ENCODE measurements around the gene CHCHD6. TPM values are rescaled to one million over a fixed set of nuclear protein-coding genes. Genes with fewer than 3 reads are reported as not detected.
A peak's percentile ranks its signal among the peaks of the same experiment; 100 is the strongest.

CHCHD6 gene
- total RNA-seq, 1 experiment from 2014 or later: 47.7 TPM

- peak overlapping the region; percentile 66 for H3K27ac ChIP-seq
- no peaks in the 10 kb centered on the region for H4K20me1 ChIP-seq (ENCODE audit: insufficient read depth)
- H3K4me2 ChIP-seq: peak overlapping the region; percentile 61
- no peak overlapping the region for H3K4me3 ChIP-seq
- H3K27me3 ChIP-seq (ENCODE audit: insufficient read depth, low read depth): no peaks in the 10 kb centered on the region
- DNase-seq: peak; percentile 69 to 94
- H2AFZ ChIP-seq: no peak overlapping the region
- no peaks in the 10 kb centered on the region for H3K36me3 ChIP-seq (ENCODE audit: low read depth)
- TF ChIP-seq CTCF (conservative IDR thresholded peaks at IDR 0.05): no peak
- TF ChIP-seq EZH2 (IDR thresholded peaks at IDR 0.05; ENCODE audit: low read depth): no peak
- intact Hi-C loops (cut with micrococcal nuclease; ENCODE audit: unreplicated experiment): loop anchor here (2.0 to 5.0 kb wide), 4 partner anchors 52 to 106 kb away; no protein-coding TSS in a partner anchor
- BruUV-seq (replicated peaks): no TSS peak
- H3K79me2 ChIP-seq (ENCODE audit: low read depth): no peaks in the 10 kb centered on the region
- H3K9me3 ChIP-seq (ENCODE audit: insufficient read depth, low read depth): no peaks in the 10 kb centered on the region
- no peaks in the 10 kb centered on the region for H3K9me2 ChIP-seq (ENCODE audit: insufficient read depth)
- CTCF ChIA-PET: interaction anchor here (0.8 kb wide), 1 partner anchor 597 kb away, joined by 3 read pairs; no protein-coding TSS in a partner anchor
- POLR2A ChIA-PET (ENCODE audit: unreplicated experiment): no interaction called here
- H3F3A ChIP-seq (ENCODE audit: insufficient read depth, low read depth): peaks cover 28% of the 10 kb centered on the region; the same call in 1 of the 2 replicates
- peaks cover 30% of the 10 kb centered on the region for H3K4me1 ChIP-seq (replicated peaks; ENCODE audit: insufficient read depth)
Observed at GRCh38 chr3:126858887-126859286, 154.8 kb downstream of the CHCHD6 start.

GRCh38 chr3:126859415-126860246 lies 155.6 kb downstream of the CHCHD6 start:
- POLR2A ChIA-PET (ENCODE audit: unreplicated experiment): interaction anchor here (0.7 kb wide), 1 partner anchor 705 kb away, joined by 4 read pairs; no protein-coding TSS in a partner anchor
- Histone ChIP-seq H3K4me2 (peak overlapping the region; percentile 61), H3K27ac (peak overlapping the region; percentile 66), H3K79me2 (ENCODE audit: low read depth) (no peaks in the 10 kb centered on the region), H3K9me3 (ENCODE audit: insufficient read depth, low read depth) (no peaks in the 10 kb centered on the region), H4K20me1 (ENCODE audit: insufficient read depth) (no peaks in the 10 kb centered on the region), H2AFZ (no peak overlapping the region), H3K4me3 (no peak overlapping the region), H3K4me1 (replicated peaks; ENCODE audit: insufficient read depth) (peaks cover 30% of the 10 kb centered on the region), H3F3A (ENCODE audit: insufficient read depth, low read depth) (peaks cover 28% of the 10 kb centered on the region; the same call in 1 of the 2 replicates), H3K27me3 (ENCODE audit: insufficient read depth, low read depth) (no peaks in the 10 kb centered on the region), H3K9me2 (ENCODE audit: insufficient read depth) (no peaks in the 10 kb centered on the region), H3K36me3 (ENCODE audit: low read depth) (no peaks in the 10 kb centered on the region)
- intact Hi-C loops (cut with micrococcal nuclease; ENCODE audit: unreplicated experiment): loop anchor here (2.0 to 5.0 kb wide), 4 partner anchors 51 to 107 kb away; no protein-coding TSS in a partner anchor
- no peak for TF ChIP-seq EZH2 (IDR thresholded peaks at IDR 0.05; ENCODE audit: low read depth)
- no peak for TF ChIP-seq CTCF (conservative IDR thresholded peaks at IDR 0.05)
- BruUV-seq (replicated peaks): no TSS peak
- CTCF ChIA-PET: interaction anchor here (0.8 kb wide), 1 partner anchor 596 kb away, joined by 3 read pairs; no protein-coding TSS in a partner anchor
- no peak for DNase-seq

GRCh38 chr3:126865736-126866135 lies 161.7 kb downstream of the CHCHD6 start:
- H3K27me3 ChIP-seq (ENCODE audit: insufficient read depth, low read depth): no peaks in the 10 kb centered on the region
- no peaks in the 10 kb centered on the region for H3K9me3 ChIP-seq (ENCODE audit: insufficient read depth, low read depth)
- no peaks in the 10 kb centered on the region for H3K79me2 ChIP-seq (ENCODE audit: low read depth)
- no peak for TF ChIP-seq EZH2 (IDR thresholded peaks at IDR 0.05; ENCODE audit: low read depth)
- TF ChIP-seq CTCF (conservative IDR thresholded peaks at IDR 0.05): no peak
- H3K4me2 ChIP-seq: no peak overlapping the region
- DNase-seq: no peak
- POLR2A ChIA-PET (ENCODE audit: unreplicated experiment): no interaction called here
- BruUV-seq (replicated peaks): no TSS peak
- 0 out of 2 replicates have a peak, but pooled peaks cover under 1% of the 10 kb centered on the region for H3F3A ChIP-seq (ENCODE audit: insufficient read depth, low read depth)
- no peaks in the 10 kb centered on the region for H4K20me1 ChIP-seq (ENCODE audit: insufficient read depth)
- no peaks in the 10 kb centered on the region for H3K4me1 ChIP-seq (replicated peaks; ENCODE audit: insufficient read depth)
- H2AFZ ChIP-seq: no peak overlapping the region
- CTCF ChIA-PET: no interaction called here
- H3K27ac ChIP-seq: no peak overlapping the region
- H3K9me2 ChIP-seq (ENCODE audit: insufficient read depth): no peaks in the 10 kb centered on the region
- no peak overlapping the region for H3K4me3 ChIP-seq
- intact Hi-C loops (cut with micrococcal nuclease; ENCODE audit: unreplicated experiment): no loop called here
- H3K36me3 ChIP-seq (ENCODE audit: low read depth): no peaks in the 10 kb centered on the region; the same call in 1 of the 2 replicates

Measured in PC-9 (cell line).